ENCODE results near the gene MESP2.

GRCh38 chr15:89753855-89754254 lies 22.3 kb upstream of the MESP2 start:
- no peak for TF ChIP-seq CTCF (IDR thresholded peaks at IDR 0.05)
- no peak for TF ChIP-seq POLR2A (IDR thresholded peaks at IDR 0.05)
